BLaER1 (cell line): ENCODE data around the gene LAMC3.
A peak's percentile ranks its signal among the peaks of the same experiment; 100 is the strongest.

Experiments
- H3K27ac ChIP-seq: shearing (Covaris generic); formaldehyde crosslinking; 2 replicates; pipeline ENCODE4 v1.8.1; 2022
- H3K27me3 ChIP-seq: shearing (Covaris generic); formaldehyde crosslinking; 2 replicates; pipeline ENCODE4 v1.8.1; 2022
- H3K36me3 ChIP-seq: shearing (Covaris generic); formaldehyde crosslinking; 2 replicates; pipeline ENCODE4 v1.8.1; 2022
- H3K4me1 ChIP-seq: shearing (Covaris generic); formaldehyde crosslinking; 2 replicates; pipeline ENCODE4 v1.8.1; 2022
- H3K4me2 ChIP-seq: shearing (Covaris generic); formaldehyde crosslinking; 2 replicates; pipeline ENCODE4 v1.8.1; 2022
- H3K4me3 ChIP-seq: shearing (Covaris generic); formaldehyde crosslinking; 2 replicates; pipeline ENCODE4 v1.8.1; 2022
- H3K9ac ChIP-seq: shearing (Covaris generic); formaldehyde crosslinking; 2 replicates; pipeline ENCODE4 v1.8.1; 2022
- H3K9me3 ChIP-seq: shearing (Covaris generic); formaldehyde crosslinking; 2 replicates; pipeline ENCODE4 v1.8.1; 2022
- H4K20me1 ChIP-seq: shearing (Covaris generic); formaldehyde crosslinking; 2 replicates; pipeline ENCODE4 v1.8.1; 2022
- Cebpa-rat ChIP-seq: shearing (Covaris generic); IDR thresholded peaks from 2 replicates; pipeline ENCODE4 v1.8.1; 2022

The LAMC3 gene

DNA sequence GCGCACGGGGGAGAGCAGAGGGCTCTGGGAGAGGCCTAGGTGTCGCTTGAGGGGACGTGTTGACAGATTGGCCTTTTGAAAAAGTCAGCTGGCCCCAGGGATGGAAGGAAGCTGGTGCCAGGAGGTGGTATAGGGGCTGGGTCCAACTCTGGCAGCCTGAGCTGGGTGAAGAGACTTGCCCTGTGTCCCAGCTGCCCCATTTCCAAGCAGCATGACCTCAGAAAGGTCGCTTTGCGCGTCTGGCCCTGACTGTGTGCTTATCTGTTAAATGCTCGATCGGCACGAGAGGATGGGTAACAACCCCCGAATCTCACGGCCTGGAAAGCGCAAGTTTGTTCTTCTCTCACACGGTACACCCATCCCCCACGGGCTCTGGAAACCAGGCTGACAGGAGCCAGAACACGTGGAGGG lies 31.2 kb upstream of the LAMC3 start:
- Histone ChIP-seq H3K27ac (no peak overlapping the region), H3K4me2 (no peak overlapping the region), H3K36me3 (no peaks in the 10 kb centered on the region), H3K9me3 (no peaks in the 10 kb centered on the region), H3K4me1 (peaks cover 14% of the 10 kb centered on the region), H3K27me3 (no peaks in the 10 kb centered on the region), H4K20me1 (no peaks in the 10 kb centered on the region), H3K9ac (no peak overlapping the region), H3K4me3 (no peak overlapping the region)
- no peak for TF ChIP-seq Cebpa-rat

DNA sequence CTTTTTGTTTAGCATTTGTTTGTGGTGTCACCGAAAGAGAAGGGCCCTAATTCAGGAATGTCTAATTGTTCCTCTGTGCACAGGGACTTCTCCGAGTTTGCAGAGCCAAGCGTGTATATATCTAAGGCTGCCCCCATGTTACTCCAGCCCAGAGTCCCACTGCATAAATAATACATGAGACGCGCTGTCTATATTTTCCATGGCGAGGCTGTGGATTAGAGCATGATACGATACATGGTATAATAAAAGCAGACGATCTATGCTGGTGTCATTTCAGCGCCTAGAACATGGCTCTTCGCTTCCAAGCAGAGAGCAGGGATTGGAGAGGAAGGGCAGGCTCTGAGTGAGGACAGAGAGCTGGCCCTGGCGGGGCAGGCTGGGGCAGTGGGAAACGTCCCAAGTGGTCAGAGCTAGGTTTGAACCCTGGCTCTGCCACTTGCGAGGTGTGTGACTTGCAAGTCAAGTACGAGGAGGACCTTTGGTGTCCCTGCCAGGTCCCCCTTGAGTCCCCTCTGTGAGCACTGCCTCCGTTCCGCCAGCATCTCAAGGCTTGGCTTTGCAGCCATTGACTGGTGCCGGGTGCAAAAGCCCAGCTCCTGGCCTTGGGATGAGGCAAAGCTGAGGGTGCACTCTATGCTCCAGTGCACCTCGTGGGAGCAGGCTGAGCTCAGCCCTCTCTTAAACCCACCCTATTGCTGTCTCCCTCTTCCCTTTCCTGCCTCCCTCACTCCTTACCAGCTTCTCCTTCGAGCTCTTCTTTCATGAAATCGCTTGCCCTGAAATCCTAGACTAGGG lies 29.2 kb upstream of the LAMC3 start:
- H3K4me3 ChIP-seq = no peak overlapping the region
- no peak overlapping the region for H3K27ac ChIP-seq
- peaks cover 14% of the 10 kb centered on the region for H3K4me1 ChIP-seq
- no peaks in the 10 kb centered on the region for H3K27me3 ChIP-seq
- H3K4me2 ChIP-seq = no peak overlapping the region
- no peaks in the 10 kb centered on the region for H4K20me1 ChIP-seq
- no peaks in the 10 kb centered on the region for H3K9me3 ChIP-seq
- no peaks in the 10 kb centered on the region for H3K36me3 ChIP-seq
- no peak overlapping the region for H3K9ac ChIP-seq
- no peak for TF ChIP-seq Cebpa-rat

DNA sequence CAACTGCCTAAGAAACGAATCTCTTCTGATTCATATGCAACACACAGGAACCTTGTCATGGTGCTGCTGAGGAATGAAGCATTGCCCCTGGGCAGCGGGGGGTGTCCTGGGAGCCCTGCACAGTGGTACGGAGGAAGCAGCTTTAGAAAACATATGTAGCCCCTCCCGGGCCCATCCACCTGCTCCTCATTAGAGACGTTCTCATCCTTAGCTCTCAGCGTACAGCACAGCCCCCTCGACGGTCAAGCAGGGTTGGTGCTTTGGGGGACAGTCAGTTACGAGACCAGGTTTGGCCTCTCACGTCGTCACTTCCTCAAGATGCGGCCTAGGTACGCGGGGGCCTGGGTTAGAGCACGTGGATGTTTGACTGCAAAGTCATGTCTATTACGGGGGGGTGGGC lies 28.4 kb upstream of the LAMC3 start:
- Histone ChIP-seq H3K9ac (no peak overlapping the region), H3K4me2 (peak overlapping the region; percentile 53; the same call in 1 of the 2 replicates), H3K4me3 (no peak overlapping the region), H3K36me3 (no peaks in the 10 kb centered on the region), H3K27ac (no peak overlapping the region), H3K9me3 (no peaks in the 10 kb centered on the region), H3K27me3 (no peaks in the 10 kb centered on the region), H4K20me1 (no peaks in the 10 kb centered on the region), H3K4me1 (peaks cover 14% of the 10 kb centered on the region)
- TF ChIP-seq Cebpa-rat = no peak

- Histone ChIP-seq H3K9ac (no peak overlapping the region; the same call in 1 of the 2 replicates), H3K9me3 (no peaks in the 10 kb centered on the region), H3K4me2 (peak overlapping the region; percentile 53), H4K20me1 (no peaks in the 10 kb centered on the region), H3K36me3 (no peaks in the 10 kb centered on the region), H3K4me1 (peaks cover 14% of the 10 kb centered on the region), H3K27me3 (no peaks in the 10 kb centered on the region), H3K27ac (no peak overlapping the region), H3K4me3 (no peak overlapping the region)
- no peak for TF ChIP-seq Cebpa-rat
These were observed 27.8 kb upstream of the LAMC3 start for GRCh38 chr9:130981002-130981755.

DNA sequence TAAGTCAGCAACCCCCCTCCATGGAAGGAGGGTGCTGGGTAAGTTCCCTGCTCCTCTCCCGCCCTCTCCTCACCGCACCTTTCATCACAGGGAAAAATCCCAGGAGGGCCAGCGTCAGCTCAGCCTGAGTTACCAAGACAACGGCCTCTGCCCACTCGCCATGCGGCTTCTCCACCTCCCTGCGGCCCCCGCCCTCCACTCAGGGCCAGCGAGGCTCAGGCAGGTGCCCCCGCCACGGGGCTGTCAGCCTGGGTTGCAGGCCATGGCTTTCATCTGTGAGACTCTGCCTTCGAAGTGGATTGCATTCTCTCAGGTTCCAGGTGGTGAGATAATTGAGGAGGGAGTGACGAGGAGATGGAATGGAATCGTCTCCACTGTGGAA lies 27.2 kb upstream of the LAMC3 start:
- H3K36me3 ChIP-seq = no peaks in the 10 kb centered on the region
- H3K27ac ChIP-seq = no peak overlapping the region
- no peak overlapping the region; the same call in 1 of the 2 replicates for H3K9ac ChIP-seq
- no peaks in the 10 kb centered on the region for H3K9me3 ChIP-seq
- peaks cover 14% of the 10 kb centered on the region for H3K4me1 ChIP-seq
- no peaks in the 10 kb centered on the region for H3K27me3 ChIP-seq
- no peak for TF ChIP-seq Cebpa-rat
- no peak overlapping the region for H3K4me3 ChIP-seq
- no peaks in the 10 kb centered on the region for H4K20me1 ChIP-seq
- peak overlapping the region; percentile 53 for H3K4me2 ChIP-seq

DNA sequence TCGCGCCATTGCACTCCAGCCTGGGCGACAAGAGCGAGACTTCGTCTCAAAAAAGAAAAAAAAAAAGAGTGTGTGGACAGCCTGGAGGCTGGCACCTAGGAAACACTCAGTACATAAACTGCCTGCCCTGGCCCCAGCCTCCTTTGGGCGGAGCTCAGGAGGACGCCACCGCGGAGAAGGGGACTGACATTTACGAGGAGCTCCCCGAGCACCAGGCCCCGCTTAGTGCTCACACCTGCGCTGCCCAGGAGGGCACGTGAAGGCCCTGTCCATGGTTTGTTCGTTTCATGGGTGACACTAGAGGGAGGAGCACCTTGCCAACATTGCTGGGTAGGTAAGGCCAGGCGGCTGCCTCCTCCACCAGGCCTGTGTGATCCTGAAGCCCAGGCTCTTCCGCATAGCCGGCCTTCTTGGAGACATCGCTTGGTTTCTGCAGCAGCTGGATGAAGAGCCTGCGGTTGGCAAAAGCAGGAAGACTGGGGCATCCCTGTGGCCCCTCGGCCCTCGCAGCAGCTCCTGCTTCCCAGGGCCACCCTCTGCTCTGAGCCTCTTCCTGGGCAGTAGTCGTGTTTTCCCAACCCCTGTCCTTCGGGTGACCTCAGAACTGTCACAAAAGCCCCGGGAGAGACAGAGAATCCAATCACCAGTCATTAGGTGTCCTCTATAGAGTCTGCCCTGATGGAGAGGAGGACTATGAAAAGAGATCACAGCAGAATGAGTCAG lies 26.2 kb upstream of the LAMC3 start:
- Histone ChIP-seq H3K4me1 (peaks cover 14% of the 10 kb centered on the region), H3K4me3 (no peak overlapping the region), H3K36me3 (no peaks in the 10 kb centered on the region), H3K27me3 (no peaks in the 10 kb centered on the region), H3K4me2 (no peak overlapping the region), H3K27ac (no peak overlapping the region), H4K20me1 (no peaks in the 10 kb centered on the region), H3K9me3 (no peaks in the 10 kb centered on the region), H3K9ac (no peak overlapping the region)
- TF ChIP-seq Cebpa-rat = no peak

- no peaks in the 10 kb centered on the region for H3K27me3 ChIP-seq
- H4K20me1 ChIP-seq = no peaks in the 10 kb centered on the region
- no peak overlapping the region for H3K27ac ChIP-seq
- no peak overlapping the region for H3K4me3 ChIP-seq
- no peak overlapping the region for H3K9ac ChIP-seq
- TF ChIP-seq Cebpa-rat = no peak
- peaks cover 14% of the 10 kb centered on the region for H3K4me1 ChIP-seq
- H3K4me2 ChIP-seq = no peak overlapping the region
- no peaks in the 10 kb centered on the region for H3K36me3 ChIP-seq
- H3K9me3 ChIP-seq = no peaks in the 10 kb centered on the region
These were observed 25.7 kb upstream of the LAMC3 start for GRCh38 chr9:130983359-130983670.

GRCh38 chr9:130983970-130984369 lies 25.0 kb upstream of the LAMC3 start:
- Histone ChIP-seq H3K27ac (no peak overlapping the region), H3K4me3 (no peak overlapping the region), H3K9me3 (no peaks in the 10 kb centered on the region), H3K4me1 (peaks cover 15% of the 10 kb centered on the region), H3K4me2 (no peak overlapping the region), H3K9ac (no peak overlapping the region), H3K27me3 (no peaks in the 10 kb centered on the region), H4K20me1 (no peaks in the 10 kb centered on the region), H3K36me3 (no peaks in the 10 kb centered on the region)
- no peak for TF ChIP-seq Cebpa-rat

DNA sequence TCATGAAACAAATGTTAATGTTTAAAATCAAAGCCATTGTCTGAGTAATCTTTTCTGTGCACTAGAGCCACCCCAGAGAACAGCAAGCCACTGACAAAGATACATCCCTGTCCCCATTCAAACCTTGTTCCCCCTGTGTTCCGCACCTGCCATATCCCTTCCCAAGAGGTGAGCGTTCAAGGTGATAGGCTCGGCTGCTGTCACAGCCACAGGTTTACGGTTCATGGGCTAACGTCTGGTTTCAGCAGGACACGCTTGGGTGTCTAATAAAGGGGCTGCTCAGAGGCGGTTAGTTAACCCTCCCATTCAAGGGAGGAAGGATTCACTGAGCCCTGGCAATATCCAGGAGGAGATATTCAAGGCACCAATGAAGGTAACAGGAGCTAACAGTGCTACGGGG lies 24.5 kb upstream of the LAMC3 start:
- H3K27me3 ChIP-seq = no peaks in the 10 kb centered on the region
- H4K20me1 ChIP-seq = no peaks in the 10 kb centered on the region
- H3K9ac ChIP-seq = no peak overlapping the region
- no peaks in the 10 kb centered on the region for H3K36me3 ChIP-seq
- H3K4me3 ChIP-seq = no peak overlapping the region
- H3K4me2 ChIP-seq = no peak overlapping the region
- no peak for TF ChIP-seq Cebpa-rat
- H3K27ac ChIP-seq = no peak overlapping the region
- H3K9me3 ChIP-seq = no peaks in the 10 kb centered on the region
- H3K4me1 ChIP-seq = peaks cover 21% of the 10 kb centered on the region

- Histone ChIP-seq H3K27me3 (no peaks in the 10 kb centered on the region), H3K27ac (no peak overlapping the region), H3K4me2 (no peak overlapping the region), H3K4me1 (peaks cover 26% of the 10 kb centered on the region), H3K9me3 (no peaks in the 10 kb centered on the region), H4K20me1 (no peaks in the 10 kb centered on the region), H3K4me3 (no peak overlapping the region), H3K36me3 (no peaks in the 10 kb centered on the region), H3K9ac (no peak overlapping the region)
- TF ChIP-seq Cebpa-rat = no peak
These were observed 23.9 kb upstream of the LAMC3 start for GRCh38 chr9:130985029-130985428.
